Lower lobe of right lung (tissue), 2 donors: Measurements from ENCODE around the gene FAM13C. TPM values are rescaled to one million over a fixed set of nuclear protein-coding genes. Genes with fewer than 3 reads are reported as not detected.

Source experiments
- ATAC-seq, 2 donors: fragments of 200-7000 bp; cut with Tn5 transposase; one replicate each; pipeline ENCODE4 v1.9.1; 2020 to 2022; ENCODE audit warnings: mild to moderate bottlenecking in 2 of 2, moderate library complexity in 2 of 2
- DNase-seq: peaks from one replicate; pipeline ENCODE4 v3.0.0-alpha.2; 2020
- H3K27ac ChIP-seq: fragments of 200-600 bp; one replicate; pipeline ENCODE4 v1.8.0; 2022
- H3K27me3 ChIP-seq: fragments of 200-600 bp; one replicate; pipeline ENCODE4 v1.8.0; 2022; ENCODE audit warnings: low read depth
- H3K36me3 ChIP-seq: fragments of 200-600 bp; one replicate; pipeline ENCODE4 v1.8.0; 2022; ENCODE audit warnings: mild to moderate bottlenecking
- H3K4me1 ChIP-seq: fragments of 200-600 bp; one replicate; pipeline ENCODE4 v1.8.0; 2022
- H3K4me3 ChIP-seq: fragments of 200-600 bp; one replicate; pipeline ENCODE4 v1.8.0; 2022; ENCODE audit warnings: mild to moderate bottlenecking
- H3K9me3 ChIP-seq: fragments of 200-600 bp; one replicate; pipeline ENCODE4 v1.8.0; 2022
- intact Hi-C: fragments of 100-400 bp; cut with DNase I; formaldehyde crosslinking; loops from one replicate; pipeline ENCODE4 v1.11.0; 2022
- total RNA-seq: library from RNA; stranded (reverse); fragmentation: NEBNext Ultra II Directional; extraction: Animal tissue kit (Norgen Biotek cat#: 25700); gene quantifications from one replicate; pipeline ENCODE4 v1.2.1, GENCODE V29; 2021
- TF ChIP-seq, protein P1 (sequence below): fragments of 200-600 bp; IDR thresholded peaks from one replicate; pipeline ENCODE4 v1.8.0; 2022; ENCODE audit warnings: antibody characterized with exemption, mild to moderate bottlenecking
- donor health status: DM: no; HTN: yes; CAD: no; lungs with severe emphysema.

The FAM13C gene
- total RNA-seq, 1 donor from 2014 or later: 13.9 TPM

GRCh38 chr10:59212301-59212798 lies 150.0 kb downstream of the FAM13C start:
- Histone ChIP-seq H3K4me3 (no peak overlapping the region), H3K36me3 (no peaks in the 10 kb centered on the region), H3K9me3 (no peaks in the 10 kb centered on the region), H3K27me3 (no peaks in the 10 kb centered on the region), H3K4me1 (no peaks in the 10 kb centered on the region), H3K27ac (no peak overlapping the region)
- TF ChIP-seq, protein P1, sequence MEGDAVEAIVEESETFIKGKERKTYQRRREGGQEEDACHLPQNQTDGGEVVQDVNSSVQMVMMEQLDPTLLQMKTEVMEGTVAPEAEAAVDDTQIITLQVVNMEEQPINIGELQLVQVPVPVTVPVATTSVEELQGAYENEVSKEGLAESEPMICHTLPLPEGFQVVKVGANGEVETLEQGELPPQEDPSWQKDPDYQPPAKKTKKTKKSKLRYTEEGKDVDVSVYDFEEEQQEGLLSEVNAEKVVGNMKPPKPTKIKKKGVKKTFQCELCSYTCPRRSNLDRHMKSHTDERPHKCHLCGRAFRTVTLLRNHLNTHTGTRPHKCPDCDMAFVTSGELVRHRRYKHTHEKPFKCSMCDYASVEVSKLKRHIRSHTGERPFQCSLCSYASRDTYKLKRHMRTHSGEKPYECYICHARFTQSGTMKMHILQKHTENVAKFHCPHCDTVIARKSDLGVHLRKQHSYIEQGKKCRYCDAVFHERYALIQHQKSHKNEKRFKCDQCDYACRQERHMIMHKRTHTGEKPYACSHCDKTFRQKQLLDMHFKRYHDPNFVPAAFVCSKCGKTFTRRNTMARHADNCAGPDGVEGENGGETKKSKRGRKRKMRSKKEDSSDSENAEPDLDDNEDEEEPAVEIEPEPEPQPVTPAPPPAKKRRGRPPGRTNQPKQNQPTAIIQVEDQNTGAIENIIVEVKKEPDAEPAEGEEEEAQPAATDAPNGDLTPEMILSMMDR: no peak
- DNase-seq (no peak), ATAC-seq (no peak)
- intact Hi-C loops: no loop called here

GRCh38 chr10:59206204-59206720 lies 156.1 kb downstream of the FAM13C start:
- TF ChIP-seq, protein P1: no peak
- H3K36me3 ChIP-seq: no peaks in the 10 kb centered on the region
- no peak overlapping the region for H3K4me3 ChIP-seq
- no peaks in the 10 kb centered on the region for H3K9me3 ChIP-seq
- ATAC-seq (no peak), DNase-seq (no peak)
- H3K27ac ChIP-seq: no peak overlapping the region
- H3K27me3 ChIP-seq: no peaks in the 10 kb centered on the region
- H3K4me1 ChIP-seq: no peaks in the 10 kb centered on the region
- intact Hi-C loops: no loop called here

Other genes with a start within 250 kb of the FAM13C start
- not detected for gene PHYHIPL, start 185.9 kb downstream of the FAM13C start, total RNA-seq